HG03139 (cell line): ENCODE data around the gene ERRFI1.

Source experiments
- ATAC-seq: cut with Tn5 transposase; IDR thresholded peaks from one replicate; pipeline ENCODE4 v1.9.1; 2021; ENCODE audit not compliant: unreplicated experiment

Gene ERRFI1

GRCh38 chr1:8046391-8046790 is 20.3 kb upstream of the ERRFI1 start:
- ATAC-seq, result no peak

DNA sequence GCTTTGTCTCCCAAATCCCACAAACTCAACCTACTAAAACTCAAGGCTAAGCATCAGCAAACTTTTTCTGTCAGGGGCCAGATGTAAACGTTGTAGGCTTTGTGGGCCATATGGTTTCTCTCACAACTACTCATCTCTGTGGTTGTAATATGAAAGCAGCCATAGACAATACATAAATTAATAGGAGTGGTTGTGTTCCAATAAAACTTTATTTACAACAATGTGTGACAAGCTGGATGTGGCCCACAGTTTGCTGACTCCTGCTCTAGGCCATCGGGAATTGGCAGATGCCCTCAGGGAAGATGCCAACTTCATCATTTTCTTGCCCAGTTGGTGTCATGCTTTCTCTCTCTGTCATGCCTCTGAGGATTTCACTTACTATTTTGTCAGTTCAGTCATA is 17.5 kb upstream of the ERRFI1 start:
- no peak for ATAC-seq

DNA sequence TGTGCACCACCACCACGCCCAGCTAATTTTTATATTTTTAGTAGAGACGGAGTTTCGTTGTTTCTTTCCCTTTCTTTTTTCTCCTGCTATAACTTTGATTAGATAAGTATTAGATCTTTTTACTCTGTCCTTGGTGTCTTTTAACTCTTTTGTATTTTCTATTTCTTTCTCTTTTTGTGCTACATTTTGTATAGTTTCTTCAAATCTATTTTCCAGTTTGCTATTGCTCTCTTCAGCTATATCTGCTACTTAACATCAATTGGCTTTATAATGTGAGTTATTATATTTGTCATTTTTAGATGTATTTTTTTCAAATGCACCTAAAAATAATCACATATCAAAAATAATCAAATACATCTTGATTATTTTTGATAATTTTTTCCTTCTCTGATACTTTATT is 16.0 kb upstream of the ERRFI1 start:
- no peak for ATAC-seq

DNA sequence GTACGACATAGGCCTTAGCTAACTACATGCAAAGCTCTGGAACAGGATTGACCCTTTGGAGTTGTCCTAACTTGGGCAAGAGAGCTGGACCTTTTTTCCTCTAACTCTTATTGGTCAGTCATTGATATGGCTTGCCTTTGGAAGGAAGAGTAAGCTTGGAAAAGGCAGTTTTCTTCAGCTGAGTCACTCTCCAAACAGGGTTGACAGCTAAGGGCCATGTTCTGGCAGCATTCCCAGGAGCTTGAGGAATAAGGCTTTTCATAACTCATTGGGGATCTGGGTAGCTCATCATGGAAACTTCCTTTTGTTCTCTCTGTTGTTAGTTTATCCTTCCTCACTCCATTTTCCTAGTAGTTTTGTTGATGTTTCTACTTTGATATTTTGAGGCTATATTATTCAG is 14.5 kb upstream of the ERRFI1 start:
- ATAC-seq, result no peak

- ATAC-seq, result no peak
These were observed 13.0 kb upstream of the ERRFI1 start for GRCh38 chr1:8039071-8039470.

DNA sequence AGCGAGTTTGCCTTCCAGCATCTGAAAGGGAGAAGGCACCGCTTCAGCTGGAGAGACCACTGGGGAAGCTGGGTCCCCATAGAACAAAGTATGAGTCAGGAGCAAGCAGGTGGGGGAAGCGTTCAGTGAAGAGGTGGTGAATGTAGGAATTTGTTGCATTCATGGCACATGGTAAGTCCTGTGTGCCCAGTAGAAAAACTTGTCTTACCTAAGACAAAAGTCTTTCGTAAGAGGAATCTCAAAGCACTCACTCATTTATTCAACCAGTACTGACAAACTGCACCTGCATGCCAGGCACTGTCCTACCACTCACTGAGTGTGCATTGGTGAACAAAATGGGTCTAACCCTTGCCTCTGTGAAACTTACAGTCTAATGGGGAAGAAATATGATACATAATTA is 9.2 kb upstream of the ERRFI1 start:
- ATAC-seq, result no peak

DNA sequence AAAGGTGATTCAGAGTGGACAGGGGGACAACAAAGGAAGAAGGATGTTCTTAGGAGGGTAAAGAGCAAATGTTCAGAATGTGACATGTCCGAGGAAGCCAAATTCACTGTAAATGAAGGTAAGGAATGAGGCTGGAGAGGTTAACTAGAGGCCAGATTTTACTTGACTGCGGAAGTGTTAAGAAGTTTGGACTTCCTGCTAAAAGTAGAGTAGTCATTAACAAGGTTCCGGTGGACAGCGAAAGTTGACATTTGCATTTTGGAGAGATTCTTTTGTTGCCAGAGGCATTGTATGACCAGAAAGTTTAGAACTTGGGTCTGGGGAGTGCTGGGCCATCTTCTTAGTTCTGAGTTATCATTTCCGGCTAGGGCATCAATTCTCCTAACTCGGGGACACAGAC is 7.2 kb upstream of the ERRFI1 start:
- ATAC-seq, result no peak

GRCh38 chr1:8032366-8032910 is 6.3 kb upstream of the ERRFI1 start:
- no peak for ATAC-seq

DNA sequence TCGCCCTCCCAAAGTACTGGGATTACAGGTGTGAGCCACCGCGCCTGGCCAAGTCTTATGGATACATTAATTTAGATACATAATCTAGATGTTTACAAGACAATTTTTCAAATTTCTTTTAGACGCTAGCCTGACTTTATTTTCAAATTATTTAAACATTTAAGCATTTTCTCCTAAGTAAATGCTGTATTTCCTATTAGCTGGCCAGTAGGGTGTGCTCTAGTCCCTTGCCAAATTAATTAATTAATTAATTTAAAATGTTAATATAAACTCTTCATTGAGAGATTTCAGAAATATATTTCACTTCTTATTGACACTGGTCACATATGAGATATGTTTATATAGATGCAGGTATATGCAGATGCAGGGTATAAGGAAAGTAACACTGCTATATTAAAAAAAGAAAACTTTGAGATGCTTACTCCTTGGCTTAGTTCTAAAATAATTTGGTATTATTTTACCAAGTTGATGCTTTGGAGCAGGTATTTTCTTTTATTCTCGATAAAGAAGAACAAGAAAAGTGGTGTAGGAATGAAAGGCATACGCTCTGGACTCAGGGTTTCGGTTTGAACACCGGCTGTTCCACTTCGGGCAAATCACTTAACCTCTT is 5.2 kb upstream of the ERRFI1 start:
- no peak for ATAC-seq

GRCh38 chr1:8028571-8028910 is 2.4 kb upstream of the ERRFI1 start:
- no peak for ATAC-seq

DNA sequence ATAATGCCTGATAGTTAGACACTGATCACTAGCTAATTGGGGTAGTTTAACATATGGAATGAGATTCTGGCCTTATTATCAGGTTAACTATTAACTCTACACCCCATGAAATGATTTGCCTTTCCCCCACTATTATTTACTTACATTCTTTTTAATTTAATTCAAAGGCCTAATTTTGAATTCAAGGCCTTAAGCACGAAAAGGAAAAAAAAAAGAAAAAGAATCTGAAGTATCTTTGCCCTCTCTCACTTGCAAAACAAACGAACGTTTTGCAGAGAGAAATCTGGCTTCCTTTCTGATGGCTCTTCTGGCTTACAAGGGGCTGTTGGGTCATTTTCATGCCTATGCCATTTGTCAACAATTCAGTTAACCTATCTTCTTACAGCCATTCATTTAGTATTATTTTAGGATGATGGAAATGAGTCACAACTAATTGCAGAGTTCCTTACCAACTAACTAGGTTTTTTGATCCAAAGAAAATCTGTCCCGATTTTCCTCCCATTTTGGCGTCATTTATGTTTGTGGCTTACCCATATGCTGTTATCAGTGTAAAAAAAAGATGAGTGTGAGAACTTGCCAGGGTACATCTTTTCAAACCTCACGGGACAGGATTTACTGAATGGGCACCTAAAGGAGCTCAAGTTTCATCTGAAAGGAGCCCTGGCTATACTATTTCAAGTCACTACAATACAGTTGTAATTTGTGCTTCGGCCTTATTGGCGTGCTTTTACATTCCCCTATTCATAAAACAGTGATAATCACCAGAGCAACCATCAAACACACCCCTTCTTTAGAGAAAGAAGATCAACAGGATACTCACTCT is 1.9 kb upstream of the ERRFI1 start:
- ATAC-seq, result no peak

DNA sequence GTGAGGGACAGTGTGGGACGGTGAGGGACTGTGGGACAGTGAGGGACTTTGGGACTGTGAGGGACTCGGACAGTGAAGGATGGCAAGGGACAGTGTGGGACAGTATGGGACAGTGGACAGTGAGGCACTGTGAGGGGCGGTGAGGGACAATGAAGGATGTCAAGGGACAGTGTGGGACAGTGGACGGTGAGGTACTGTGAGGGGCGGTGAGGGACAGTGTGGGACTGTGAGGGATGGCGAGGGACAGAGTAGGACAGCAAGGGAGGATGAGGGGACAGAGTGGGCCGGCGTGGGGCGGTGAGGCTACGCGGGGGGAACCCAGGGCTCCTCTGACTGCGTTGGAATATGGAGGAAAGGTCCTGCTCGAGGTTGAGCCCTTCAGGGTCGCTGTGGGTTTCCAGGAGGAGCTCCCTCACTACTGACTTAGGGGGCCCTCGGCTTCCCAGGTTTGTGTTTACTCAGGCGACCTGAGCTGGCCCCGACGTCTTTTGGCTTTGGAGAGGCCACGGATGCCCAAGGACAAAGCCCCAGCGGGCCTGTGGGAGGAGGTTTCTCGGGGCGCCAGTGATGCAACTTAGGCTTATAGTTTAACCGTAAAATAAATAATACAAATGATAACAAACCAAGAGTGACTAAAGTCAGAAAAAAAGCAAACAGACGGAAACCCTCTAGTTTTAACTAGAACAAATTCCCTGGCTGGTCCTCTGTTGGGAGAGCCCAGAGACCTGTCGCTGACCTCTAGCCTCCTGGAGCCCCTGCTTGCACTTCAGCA is 1.1 kb upstream of the ERRFI1 start:
- no peak for ATAC-seq

DNA sequence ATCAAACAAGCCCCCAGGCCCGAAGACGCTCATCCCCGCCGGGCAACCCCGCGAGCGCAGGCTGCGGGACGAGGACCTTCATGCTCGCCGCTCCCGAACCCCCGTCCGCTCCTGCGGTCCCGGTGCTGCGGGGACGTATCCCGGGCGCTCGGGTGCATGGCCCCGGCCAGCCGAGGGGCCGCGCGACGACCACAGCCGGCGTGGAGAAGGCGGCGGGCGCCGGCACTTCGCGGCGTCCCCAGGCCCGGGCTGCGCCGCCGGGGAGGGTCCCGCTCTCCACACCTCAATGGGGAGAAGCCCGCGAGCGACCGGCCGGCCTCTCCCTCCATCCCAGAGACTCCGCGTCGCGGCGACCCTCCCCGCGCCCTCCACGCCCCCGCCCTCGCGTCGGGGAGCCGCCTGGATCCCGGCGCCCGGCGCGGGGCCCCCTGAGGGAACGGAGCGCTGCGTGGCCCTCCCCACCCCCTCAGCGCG is 401 bp downstream of the ERRFI1 start:
- ATAC-seq, result no peak

DNA sequence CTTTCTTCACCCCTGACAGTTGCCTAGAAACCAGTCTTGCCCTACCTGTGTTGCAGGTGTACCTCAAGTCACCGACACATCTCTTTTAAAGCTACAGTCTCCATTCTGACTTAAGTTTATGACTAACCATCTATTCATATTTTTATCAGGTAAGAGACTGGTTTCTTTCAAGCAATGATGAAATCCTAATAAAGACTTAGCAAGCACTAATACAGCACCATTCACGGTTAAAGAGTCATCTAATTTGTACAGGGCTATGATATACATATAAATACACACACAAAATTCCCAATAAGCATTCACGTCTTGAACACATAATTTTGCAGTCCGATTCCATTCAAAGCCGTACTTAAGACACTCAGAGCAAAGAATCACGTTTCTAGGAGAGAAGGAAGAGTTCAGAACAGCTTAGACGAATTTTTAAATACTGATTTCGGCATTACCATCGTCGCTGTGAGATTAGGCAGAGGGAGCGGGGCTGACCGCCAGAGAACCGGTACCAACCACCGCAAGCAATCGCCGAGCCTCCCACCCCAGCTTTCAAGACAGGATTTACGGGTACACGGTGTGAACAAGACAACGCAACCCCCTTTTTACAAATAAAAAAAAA is 943 bp downstream of the ERRFI1 start:
- no peak for ATAC-seq

DNA sequence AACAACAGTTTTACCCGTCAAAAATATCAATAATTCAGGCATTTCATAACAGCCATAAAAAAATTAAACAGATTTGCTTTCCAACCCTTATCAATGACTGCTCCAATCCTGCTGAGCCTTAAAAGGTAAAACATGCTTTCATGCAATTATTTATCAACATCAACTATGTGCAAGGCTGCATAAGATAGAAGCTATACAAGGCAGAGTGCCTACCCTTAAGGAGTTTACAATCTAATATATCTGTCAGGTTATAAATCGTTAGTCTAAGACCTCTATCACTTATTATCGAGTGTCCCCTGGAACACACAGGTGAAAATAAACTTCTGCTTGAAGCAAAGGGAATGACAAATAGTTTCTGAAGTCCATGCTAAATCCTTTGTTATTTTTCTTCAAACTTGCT is 1.8 kb downstream of the ERRFI1 start:
- no peak for ATAC-seq

DNA sequence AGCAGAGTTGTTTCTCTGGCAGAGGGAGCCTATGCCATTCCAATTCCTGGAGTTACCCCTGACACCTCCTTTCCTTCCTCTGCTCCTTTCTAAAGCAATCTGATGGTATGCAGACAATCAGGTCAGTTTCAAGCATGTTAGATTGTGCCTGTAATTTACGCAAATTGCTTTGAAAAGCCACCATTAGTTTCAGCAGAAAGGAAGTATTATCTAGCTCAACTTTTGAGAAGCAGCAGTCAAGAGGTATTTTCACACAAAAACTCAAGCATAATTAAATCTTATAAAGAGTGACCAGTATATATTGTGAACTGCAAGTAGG is 2.2 kb downstream of the ERRFI1 start:
- ATAC-seq, result no peak

DNA sequence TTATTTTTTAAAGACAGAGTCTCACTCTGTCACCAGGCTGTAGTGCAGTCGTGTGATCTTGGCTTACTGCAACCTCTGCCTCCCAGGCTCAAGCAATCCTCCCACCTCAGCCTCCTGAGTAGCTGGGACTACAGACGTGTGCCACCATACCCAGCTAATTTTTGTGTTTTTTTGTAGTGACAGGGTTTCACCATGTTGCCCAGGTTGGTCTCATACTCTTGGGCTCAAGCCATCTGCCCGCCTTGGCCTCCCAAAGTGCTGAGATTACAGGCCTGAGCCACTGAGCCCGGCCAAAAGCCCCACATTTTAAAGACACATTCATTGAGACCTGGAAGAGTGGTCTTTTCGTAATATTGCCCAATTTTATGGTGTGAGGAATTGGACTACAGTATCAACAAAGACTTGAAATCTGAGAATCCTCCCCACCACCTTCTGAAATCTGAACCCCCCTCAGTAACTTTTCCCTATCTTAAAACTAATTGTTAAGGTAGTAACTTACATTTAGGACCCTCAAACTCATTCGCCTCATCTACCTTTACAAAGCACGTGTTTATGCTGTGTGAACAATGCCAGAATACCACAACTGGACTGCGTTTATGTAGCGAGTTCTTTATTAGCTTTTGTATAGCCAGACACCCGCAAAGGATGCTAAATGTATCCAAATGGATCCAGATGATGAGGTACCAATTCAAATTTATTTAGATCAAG is 2.7 kb downstream of the ERRFI1 start:
- no peak for ATAC-seq

GRCh38 chr1:8022395-8023286 is 3.5 kb downstream of the ERRFI1 start:
- no peak for ATAC-seq

DNA sequence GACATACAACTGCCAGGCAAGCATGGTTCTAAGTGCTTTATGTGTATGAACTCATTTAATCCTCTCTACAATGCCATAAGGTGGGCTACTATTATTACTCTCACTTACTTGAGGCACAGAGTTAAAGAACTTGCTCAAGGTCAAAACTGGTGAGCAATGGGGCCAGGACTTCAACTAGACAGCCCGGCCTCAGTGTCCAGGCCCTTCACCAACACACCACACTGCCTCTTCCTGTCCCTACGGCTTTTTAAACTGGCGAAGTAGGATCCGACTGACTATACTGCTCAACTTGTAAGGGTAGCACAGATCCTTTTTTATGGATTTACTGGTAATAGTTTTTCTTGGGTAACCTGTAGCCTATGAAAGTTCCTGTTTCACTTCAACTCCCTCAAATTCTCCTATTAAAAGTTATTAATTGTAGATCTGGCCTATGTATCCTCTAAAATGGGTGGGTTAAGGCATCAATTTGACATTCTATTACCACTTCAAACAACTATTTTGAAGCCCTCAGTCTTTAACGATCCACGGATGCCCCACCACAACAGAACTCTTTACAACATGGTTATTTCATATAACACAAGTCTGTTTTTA is 4.3 kb downstream of the ERRFI1 start:
- ATAC-seq, result no peak

GRCh38 chr1:8020032-8020431 is 6.1 kb downstream of the ERRFI1 start:
- no peak for ATAC-seq
